Lower leg skin (tissue), 3 donors: ENCODE results near the gene MGLL.

Experiments used
- POLR2A ChIP-seq, 2 donors: fragments of 450-650 bp; IDR thresholded peaks; one replicate each; pipeline ENCODE4 v1.6.1; 2016 to 2017; ENCODE audit warnings: antibody characterized with exemption in 2 of 2, mild to moderate bottlenecking in 1 of 2, moderate library complexity in 1 of 2
- TF ChIP-seq, protein P1 (sequence below), 3 donors: fragments of 450-650 bp; IDR thresholded peaks; one replicate each; pipeline ENCODE4 v1.5.1; 2016; ENCODE audit warnings: antibody characterized with exemption in 3 of 3, mild to moderate bottlenecking in 3 of 3, moderate library complexity in 2 of 3

DNA sequence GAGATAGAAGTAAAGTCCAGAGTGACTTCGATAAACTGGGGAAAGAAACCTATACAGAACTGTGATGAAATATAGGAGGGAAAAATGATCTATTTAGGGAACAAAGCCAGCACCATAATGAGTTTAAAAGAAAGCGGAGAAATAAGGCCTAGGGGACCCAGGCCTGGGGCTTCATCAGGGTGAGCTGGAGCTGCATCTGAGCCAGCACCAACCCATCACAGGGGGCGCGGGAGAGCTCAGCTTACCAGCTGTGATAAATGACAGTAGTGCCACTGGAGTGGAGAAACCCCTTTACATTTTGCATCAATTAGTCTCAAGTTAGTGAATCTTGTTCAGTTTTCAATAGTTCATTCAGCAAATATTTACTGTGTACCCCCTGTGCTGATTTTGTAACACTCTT is 172.1 kb downstream of the MGLL start:
- TF ChIP-seq, protein P1, sequence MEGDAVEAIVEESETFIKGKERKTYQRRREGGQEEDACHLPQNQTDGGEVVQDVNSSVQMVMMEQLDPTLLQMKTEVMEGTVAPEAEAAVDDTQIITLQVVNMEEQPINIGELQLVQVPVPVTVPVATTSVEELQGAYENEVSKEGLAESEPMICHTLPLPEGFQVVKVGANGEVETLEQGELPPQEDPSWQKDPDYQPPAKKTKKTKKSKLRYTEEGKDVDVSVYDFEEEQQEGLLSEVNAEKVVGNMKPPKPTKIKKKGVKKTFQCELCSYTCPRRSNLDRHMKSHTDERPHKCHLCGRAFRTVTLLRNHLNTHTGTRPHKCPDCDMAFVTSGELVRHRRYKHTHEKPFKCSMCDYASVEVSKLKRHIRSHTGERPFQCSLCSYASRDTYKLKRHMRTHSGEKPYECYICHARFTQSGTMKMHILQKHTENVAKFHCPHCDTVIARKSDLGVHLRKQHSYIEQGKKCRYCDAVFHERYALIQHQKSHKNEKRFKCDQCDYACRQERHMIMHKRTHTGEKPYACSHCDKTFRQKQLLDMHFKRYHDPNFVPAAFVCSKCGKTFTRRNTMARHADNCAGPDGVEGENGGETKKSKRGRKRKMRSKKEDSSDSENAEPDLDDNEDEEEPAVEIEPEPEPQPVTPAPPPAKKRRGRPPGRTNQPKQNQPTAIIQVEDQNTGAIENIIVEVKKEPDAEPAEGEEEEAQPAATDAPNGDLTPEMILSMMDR (IDR thresholded peaks at IDR 0.05) = no peak
- TF ChIP-seq POLR2A (IDR thresholded peaks at IDR 0.05) = no peak
